ENCODE data around the gene SPP2. TPM values are rescaled to one million over a fixed set of nuclear protein-coding genes. Genes with fewer than 3 reads are reported as not detected.

Gene SPP2
- not detected for total RNA-seq (2013)
- polyA plus RNA-seq (not detected), polyA minus RNA-seq (not detected in 2 replicates), total RNA-seq (0 to 0.45 (median 0) reads per million in 11 experiments)

- H3K9ac ChIP-seq (ENCODE audit: insufficient read depth, low read length, poor library complexity, severe bottlenecking) = no peak within 1 kb of the TSS
- H2AFZ ChIP-seq (ENCODE audit: insufficient read depth, low read depth, low read length, poor library complexity, severe bottlenecking) = no peak within 1 kb of the TSS
- no peaks in the 10 kb centered on the region for H3K36me3 ChIP-seq (replicated peaks in 1 of 2; ENCODE audit: control insufficient read depth in 1 of 2, insufficient read depth in 2 of 2, low read length in 2 of 2)
- Mint-ChIP-seq H3K36me3 (no peaks in the 10 kb centered on the region), H3K4me1 (no peaks in the 10 kb centered on the region), H3K27me3 (ENCODE audit: low read depth in 3 of 3) (peaks cover 5 to 7% (median 5%) of the 10 kb centered on the region in 3 donors), H3K4me3 (no peak within 1 kb of the TSS), H3K27ac (no peak within 1 kb of the TSS), H3K9me3 (peaks cover 0 to 5% (median 2%) of the 10 kb centered on the region in 7 donors)
- 95% methylated on average over 4 of the region's 9 CpGs for WGBS (ENCODE audit: insufficient coverage)
- H4K20me1 ChIP-seq (ENCODE audit: insufficient read depth, low read length) = no peaks in the 10 kb centered on the region
- H3K9me3 ChIP-seq (replicated peaks in 1 of 2; ENCODE audit: control insufficient read depth in 1 of 2, insufficient read depth in 1 of 2, low read length in 2 of 2) = no peaks in the 10 kb centered on the region
- H3K4me3 ChIP-seq (replicated peaks in 1 of 3; ENCODE audit: low read depth in 2 of 3, low read length in 3 of 3) = no peak within 1 kb of the TSS
- no peak for DNase-seq
- no peaks in the 10 kb centered on the region for H3K79me2 ChIP-seq (ENCODE audit: insufficient read depth, low read length)
- H3K4me2 ChIP-seq (replicated peaks; ENCODE audit: extremely low read depth, low read length, poor library complexity, severe bottlenecking) = no peak within 1 kb of the TSS
- intact Hi-C loops (cut with micrococcal nuclease) = no loop called here
- no peaks in the 10 kb centered on the region for H3K27me3 ChIP-seq (ENCODE audit: control insufficient read depth in 2 of 2, insufficient read depth in 2 of 2, low read length in 2 of 2)
- no peaks in the 10 kb centered on the region for H3K4me1 ChIP-seq (ENCODE audit: control insufficient read depth in 1 of 2, insufficient read depth in 2 of 2, low read length in 2 of 2)
- TF ChIP-seq CTCF (IDR thresholded peaks at IDR 0.05) = no peak
- no peak within 1 kb of the TSS for H3K27ac ChIP-seq (ENCODE audit: low read depth in 1 of 2, low read length in 2 of 2)
Observed at GRCh38 chr2:234050455-234051135, at the start of gene SPP2. Gene SPP2 (plus strand): TSS chr2:234050702. CDS start chr2:234050787, 85 bp downstream.

GRCh38 chr2:234001380-234002160 is 48.9 kb upstream of the SPP2 start:
- no peaks in the 10 kb centered on the region for H3K4me1 ChIP-seq (ENCODE audit: control insufficient read depth in 1 of 2, insufficient read depth in 2 of 2, low read length in 2 of 2)
- no peak overlapping the region for H2AFZ ChIP-seq (ENCODE audit: insufficient read depth, low read depth, low read length, poor library complexity, severe bottlenecking)
- H3K27ac Mint-ChIP-seq = no peak overlapping the region
- no peak for DNase-seq
- H3K36me3 Mint-ChIP-seq = no peaks in the 10 kb centered on the region
- H3K4me2 ChIP-seq (replicated peaks; ENCODE audit: extremely low read depth, low read length, poor library complexity, severe bottlenecking) = no peak overlapping the region
- WGBS (ENCODE audit: insufficient coverage) = 91% methylated on average over 5 of the region's 8 CpGs
- H3K9ac ChIP-seq (ENCODE audit: insufficient read depth, low read length, poor library complexity, severe bottlenecking) = no peak overlapping the region
- no peaks in the 10 kb centered on the region for H3K27me3 ChIP-seq (ENCODE audit: control insufficient read depth in 2 of 2, insufficient read depth in 2 of 2, low read length in 2 of 2)
- H3K79me2 ChIP-seq (ENCODE audit: insufficient read depth, low read length) = no peaks in the 10 kb centered on the region
- no peak overlapping the region for H3K4me3 Mint-ChIP-seq
- H3K27me3 Mint-ChIP-seq (ENCODE audit: low read depth in 3 of 3) = peaks cover 3 to 17% (median 7%) of the 10 kb centered on the region in 3 donors
- no peak for TF ChIP-seq CTCF (IDR thresholded peaks at IDR 0.05)
- no peaks in the 10 kb centered on the region for H3K9me3 ChIP-seq (replicated peaks in 1 of 2; ENCODE audit: control insufficient read depth in 1 of 2, insufficient read depth in 1 of 2, low read length in 2 of 2)
- H4K20me1 ChIP-seq (ENCODE audit: insufficient read depth, low read length) = no peaks in the 10 kb centered on the region
- no peaks in the 10 kb centered on the region for H3K4me1 Mint-ChIP-seq
- H3K9me3 Mint-ChIP-seq = peaks cover 0 to 1% (median 0%) of the 10 kb centered on the region in 7 donors
- no peak overlapping the region for H3K4me3 ChIP-seq (replicated peaks in 1 of 3; ENCODE audit: low read depth in 2 of 3, low read length in 3 of 3)
- no peak overlapping the region for H3K27ac ChIP-seq (ENCODE audit: low read depth in 1 of 2, low read length in 2 of 2)
- no peaks in the 10 kb centered on the region for H3K36me3 ChIP-seq (replicated peaks in 1 of 2; ENCODE audit: control insufficient read depth in 1 of 2, insufficient read depth in 2 of 2, low read length in 2 of 2)
- intact Hi-C loops (cut with micrococcal nuclease) = no loop called here

Data from CD14-positive monocyte (primary cell).